K562 (cell line): Measurements from ENCODE around the gene ZDHHC11. TPM values are rescaled to one million over a fixed set of nuclear protein-coding genes. Genes with fewer than 3 reads are reported as not detected.
"Not testable (repeated sequence)": the region's sequence is repeated elsewhere in the genome, so short reads cannot be mapped to it uniquely, and the experiment has no call there.

ENCODE experiments used
- ATAC-seq: fragments of 200-7000 bp; cut with Tn5 transposase; 3 replicates; pipeline ENCODE4 v1.9.1; 2020; ENCODE audit warnings: moderate library complexity
- BruUV-seq: library from RNA; stranded (reverse); fragments of 400-500 nt; replicated peaks from 2 replicates; lab custom pipeline; 2021; lab: Mats Ljungman, UMichigan
- CTCF ChIA-PET: fragments of 300-600 bp; formaldehyde crosslinking; extraction: SDS; loops from one replicate; lab custom pipeline; 2021; ENCODE audit warnings: low intra/inter-chr PET ratio; lab: Yijun Ruan, JAX
- POLR2A ChIA-PET: fragments of 300-600, 350-650 bp; sonication (Branson Sonifier 250); formaldehyde crosslinking; extraction: SDS; loops from one replicate; lab custom pipeline; 2021; ENCODE audit warnings: antibody characterized with exemption, inconsistent platforms; lab: Yijun Ruan, JAX
- DNase-seq, 4 experiments: peaks; one replicate each; pipeline versions ENCODE4 v3.0.0 to v3.0.0-alpha.2; 2011 to 2018; ENCODE audit warnings: low spot score in 3 of 4, mixed read lengths in 3 of 4; ENCODE audit errors: extremely low read depth in 1 of 4
- FAIRE-seq: peaks from 2 replicates; lab custom pipeline; 2011; peaks lifted over from hg19 to GRCh38; lab: Jason Lieb, UNC
- H2AFZ ChIP-seq: 2 replicates; pipeline ENCODE4 v1.6.0; 2011; ENCODE audit warnings: low read depth, low read length, control low read depth, inconsistent platforms
- H3K27ac ChIP-seq: fragments of 200-600 bp; 3 replicates; pipeline ENCODE4 v1.8.0; 2011; ENCODE audit warnings: low read depth, mild to moderate bottlenecking, control low read depth, inconsistent platforms, low read length, moderate library complexity, mixed read lengths; ENCODE audit errors: extremely low read depth
- H3K27me3 ChIP-seq, 2 experiments: fragments of 300-600 bp in 1 of 2; 2 replicates in 1 of 2; 3 replicates in 1 of 2; pipeline versions ENCODE4 v1.6.0 to v1.8.0; 2011; ENCODE audit warnings: inconsistent platforms in 2 of 2, low read length in 2 of 2, mild to moderate bottlenecking in 1 of 2, mixed read lengths in 1 of 2, moderate library complexity in 1 of 2; ENCODE audit not compliant: control insufficient read depth in 2 of 2, insufficient read depth in 2 of 2
- H3K36me3 ChIP-seq: fragments of 300-600 bp; 3 replicates; pipeline ENCODE4 v1.8.0; 2011; ENCODE audit warnings: mild to moderate bottlenecking, low read length, inconsistent platforms; ENCODE audit not compliant: control insufficient read depth, insufficient read depth
- H3K4me1 ChIP-seq, 2 experiments: fragments of 200-600 bp in 1 of 2; replicated peaks in 1 of 2; 2 replicates in 1 of 2; 3 replicates in 1 of 2; pipeline versions ENCODE4 v1.5.1 to v1.8.0; 2011; ENCODE audit warnings: inconsistent platforms in 2 of 2, low read length in 2 of 2, mild to moderate bottlenecking in 1 of 2, mixed read lengths in 1 of 2, moderate library complexity in 1 of 2; ENCODE audit not compliant: control insufficient read depth in 2 of 2, insufficient read depth in 2 of 2
- H3K4me2 ChIP-seq: 2 replicates; pipeline ENCODE4 v1.6.1; 2011; ENCODE audit warnings: low read length, control low read depth, inconsistent platforms, mixed read lengths; ENCODE audit not compliant: insufficient read depth
- H3K4me3 ChIP-seq: fragments of 200-600 bp; sonication (generic), shearing (Covaris generic); 2 replicates; pipeline ENCODE4 v1.5.1; 2016; ENCODE audit warnings: control low read depth, inconsistent platforms
- H3K79me2 ChIP-seq: fragments of 200-600 bp; 3 replicates; pipeline ENCODE4 v1.8.0; 2011; ENCODE audit warnings: low read length, inconsistent platforms; ENCODE audit not compliant: control insufficient read depth, insufficient read depth
- H3K9ac ChIP-seq, 2 experiments: 2 replicates each; pipeline versions ENCODE4 v1.6.0 to v1.6.1; 2011; ENCODE audit warnings: low read depth in 2 of 2, low read length in 2 of 2, control low read depth in 1 of 2, inconsistent platforms in 1 of 2, mild to moderate bottlenecking in 1 of 2, mixed read lengths in 1 of 2; ENCODE audit not compliant: insufficient read depth in 1 of 2
- H3K9me1 ChIP-seq: one replicate; pipeline ENCODE4 v1.6.0; 2011; ENCODE audit warnings: inconsistent platforms, mild to moderate bottlenecking, low read length, moderate library complexity; ENCODE audit not compliant: control insufficient read depth, insufficient read depth
- H3K9me3 ChIP-seq: replicated peaks from 2 replicates; pipeline ENCODE4 v1.5.1; 2011; ENCODE audit warnings: low read depth, low read length, inconsistent platforms; ENCODE audit not compliant: control insufficient read depth, insufficient read depth
- H4K20me1 ChIP-seq: replicated peaks from 2 replicates; pipeline ENCODE4 v1.6.1; 2011; ENCODE audit warnings: low read length, inconsistent platforms, mixed read lengths; ENCODE audit not compliant: control insufficient read depth, insufficient read depth
- KDM1A ChIP-seq, 2 experiments: fragments of 450-650 bp; IDR thresholded peaks; 2 replicates each; pipeline ENCODE4 v1.6.1; 2016; ENCODE audit warnings: mild to moderate bottlenecking in 2 of 2
- RAD21 ChIP-seq, 2 experiments: fragments of 250-450 bp in 1 of 2; fragments of 450-650 bp in 1 of 2; sonication (Bioruptor Pico) in 1 of 2; formaldehyde crosslinking in 1 of 2; IDR thresholded peaks in 1 of 2; conservative IDR thresholded peaks in 1 of 2; 2 replicates each; pipeline versions ENCODE4 v1.4.0 to v1.8.0; 2020 to 2022; ENCODE audit warnings: mild to moderate bottlenecking in 2 of 2, moderate library complexity in 1 of 2
- TAL1 ChIP-seq: fragments of 450-650 bp; IDR thresholded peaks from 2 replicates; pipeline ENCODE4 v1.6.1; 2016; ENCODE audit warnings: mild to moderate bottlenecking
- TCF3 ChIP-seq: sonication (generic); formaldehyde crosslinking; IDR thresholded peaks from 2 replicates; pipeline ENCODE4 v1.4.0; 2020; ENCODE audit warnings: mild to moderate bottlenecking, missing genetic modification reagents
- TEAD4 ChIP-seq, 2 experiments: sonication (generic) in 1 of 2; formaldehyde crosslinking in 1 of 2; IDR thresholded peaks; 2 replicates each; pipeline versions ENCODE4 v1.6.1 to v1.8.0; 2012 to 2022; ENCODE audit warnings: borderline replicate concordance in 1 of 2, inconsistent platforms in 1 of 2, low read length in 1 of 2, mild to moderate bottlenecking in 1 of 2, missing genetic modification reagents in 1 of 2
- WGBS: fragments of 100-300 bp; shearing (Covaris generic); methylation state at CpG from one replicate; pipeline ENCODE4 v1.1.6; 2016; ENCODE audit warnings: low coverage, mixed read lengths; ENCODE audit not compliant: insufficient coverage; ENCODE audit errors: missing lambda C conversion rate; 5-methylcytosine and 5-hydroxymethylcytosine counted together
- in situ Hi-C: fragments of 300-500 bp; cut with MboI; formaldehyde crosslinking; loops from 4 replicates; pipeline ENCODE4 v1.15.0; 2018; ENCODE audit warnings: inconsistent platforms, mixed read lengths
- intact Hi-C: fragments of 100-400 bp; cut with micrococcal nuclease; formaldehyde crosslinking; loops from 2 replicates; pipeline ENCODE4 v1.14.2; 2022
- polyA plus RNA-seq, 8 experiments: library from polyadenylated mRNA; depleted of rRNA in 4 of 8; stranded (reverse) in 5 of 8; unstranded in 3 of 8; fragments of >200 nt; fragmentation: Nextera tagmentation in 2 of 8; fragmentation: Illumina TruSeq in 1 of 8; extraction: Ambion mirVana in 2 of 8; extraction: Trizol in 1 of 8; gene quantifications; 2 replicates each; pipeline versions ENCODE4 v1.2.1 to v1.2.3, GENCODE V29; 2011 to 2014; ENCODE audit warnings: inconsistent platforms in 1 of 8, missing spikeins in 1 of 8
- total RNA-seq, 7 experiments: library from RNA; depleted of rRNA in 6 of 7; stranded (reverse); fragments of >200 nt in 6 of 7; fragmentation: Illumina TruSeq in 2 of 7; extraction: Trizol in 2 of 7; gene quantifications; 2 replicates each; pipeline versions ENCODE4 v1.2.1 to v1.2.3, GENCODE V29; 2011 to 2021; ENCODE audit warnings: low replicate concordance in 1 of 7

ZDHHC11 gene
- total and polyA plus RNA-seq, 9 of the 15 experiments (the other 6 are each of a cell fraction or from before 2014, with no cell fraction given) = 0.07 to 2.3 (median 0.52) TPM

DNA sequence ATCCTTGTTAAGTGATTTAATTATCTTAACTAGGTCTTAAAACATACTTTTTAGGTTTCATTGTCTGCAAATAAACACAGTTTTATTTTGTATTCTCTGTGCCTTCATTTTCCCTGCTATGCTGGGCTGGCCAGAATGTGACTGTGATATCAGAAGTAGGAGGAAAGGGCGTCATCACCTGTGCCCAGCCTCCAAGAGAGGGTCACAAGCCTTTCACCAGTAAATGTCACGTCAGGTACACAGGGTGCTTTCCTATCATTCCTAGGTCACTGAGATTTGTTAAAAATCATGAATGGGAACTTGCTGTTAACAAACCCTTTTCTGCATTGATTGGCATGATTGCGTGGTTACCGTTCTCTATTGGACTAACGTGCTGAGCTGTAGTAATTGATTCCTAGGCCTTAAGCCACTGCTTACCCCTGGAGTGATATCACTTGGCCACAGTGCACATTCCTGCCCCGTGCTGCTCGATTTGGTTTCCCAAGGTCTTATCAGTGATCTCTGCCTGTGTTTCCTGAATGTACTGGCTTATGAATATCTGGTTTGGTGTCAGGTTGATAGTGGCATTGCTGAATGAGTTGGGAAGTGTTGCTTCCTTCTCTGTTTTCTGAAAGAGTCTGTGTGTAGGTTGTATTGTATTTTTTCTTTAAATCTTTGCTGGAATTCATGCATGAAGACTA is 14.7 kb downstream of the ZDHHC11 start (continued):
- TF ChIP-seq TEAD4 (IDR thresholded peaks at IDR 0.05; ENCODE audit: low read length) = peak; percentile 69
- TF ChIP-seq TEAD4 (CRISPR knock-in tag; IDR thresholded peaks at IDR 0.05; ENCODE audit: borderline replicate concordance) = not testable (repeated sequence)
- 0 out of 4 replicates have a peak, but pooled peaks of 1 of the 2 experiments have one; percentile 10 for TF ChIP-seq RAD21 (CRISPR knock-in tag; conservative IDR thresholded peaks at IDR 0.05 in 1 of 2, IDR thresholded peaks at IDR 0.05 in 1 of 2)
- TF ChIP-seq KDM1A (IDR thresholded peaks at IDR 0.05) = peak in 1 of 2 experiments; percentile 75; a peak in 1 of 4 replicates
- TF ChIP-seq TCF3 (CRISPR knock-in tag) = peak; percentile 69
- peak; percentile 64 for TF ChIP-seq TAL1
- TF ChIP-seq, all 486 proteins: peak for 20; not testable (repeated sequence) for 466

DNA sequence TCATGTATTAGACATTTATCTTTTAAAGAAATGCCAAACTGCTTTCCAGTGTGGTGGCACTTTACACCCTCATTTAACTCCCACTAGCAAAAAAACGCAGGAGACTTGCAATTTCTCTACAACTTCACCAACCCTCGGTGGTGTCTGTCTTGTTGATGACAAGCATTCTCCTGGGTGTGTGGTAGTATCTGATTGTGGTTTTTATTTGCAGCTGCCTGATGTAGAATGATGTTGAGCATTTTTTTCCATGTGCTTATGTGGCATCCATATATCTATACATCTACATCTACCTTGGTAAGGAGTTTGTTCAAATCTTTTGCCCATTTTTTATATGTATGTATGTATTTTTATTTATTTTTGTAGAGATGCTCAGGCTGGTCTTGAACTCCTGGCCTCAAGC is 16.8 kb downstream of the ZDHHC11 start:
- H3K9me1 ChIP-seq, H3K9ac ChIP-seq, FAIRE-seq, H4K20me1 ChIP-seq, H3K9me3 ChIP-seq, H3K79me2 ChIP-seq, H3K27me3 ChIP-seq, intact Hi-C loops, H3K4me3 ChIP-seq, in situ Hi-C loops, H2AFZ ChIP-seq, H3K4me2 ChIP-seq, H3K27ac ChIP-seq, H3K36me3 ChIP-seq, DNase-seq, H3K4me1 ChIP-seq, ATAC-seq, BruUV-seq, CTCF ChIA-PET: not testable (repeated sequence)
- 2% methylated on average over 2 of the region's 2 CpGs for WGBS
- POLR2A ChIA-PET = interaction anchor here (0.7 kb wide), 1 partner anchor 28 kb away, joined by 3 read pairs; no protein-coding TSS in a partner anchor

DNA sequence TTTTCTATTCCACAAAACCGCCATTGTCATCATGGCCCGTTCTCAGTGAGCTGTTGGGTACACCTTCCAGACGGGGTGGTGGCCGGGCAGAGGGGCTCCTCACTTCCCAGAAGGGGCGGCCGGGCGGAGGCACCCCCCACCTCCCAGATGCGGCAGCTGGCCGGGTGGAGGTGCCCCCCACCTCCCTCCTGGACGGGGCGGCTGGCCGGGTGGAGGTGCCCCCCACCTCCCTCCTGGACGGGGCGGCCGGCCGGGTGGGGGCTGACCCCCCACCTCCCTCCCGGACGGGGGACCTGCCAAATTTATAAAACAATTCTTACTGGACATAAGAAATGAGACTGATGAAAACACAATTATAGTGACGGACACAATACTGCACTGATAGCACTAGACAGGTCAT is 22.6 kb downstream of the ZDHHC11 start:
- H3K9me3 ChIP-seq, H3K79me2 ChIP-seq, H3K4me3 ChIP-seq, H3K4me1 ChIP-seq, H2AFZ ChIP-seq, H3K9ac ChIP-seq, BruUV-seq, CTCF ChIA-PET, FAIRE-seq, DNase-seq, H3K27ac ChIP-seq, ATAC-seq, H4K20me1 ChIP-seq, POLR2A ChIA-PET, H3K9me1 ChIP-seq, H3K4me2 ChIP-seq, intact Hi-C loops, in situ Hi-C loops, H3K36me3 ChIP-seq: not testable (repeated sequence)
- peaks cover 0 to 17% of the 10 kb centered on the region in 2 experiments; a peak in 1 of 5 replicates for H3K27me3 ChIP-seq
- 4% methylated on average over 8 of the region's 19 CpGs for WGBS

GRCh38 chr5:825544-825943 is 25.2 kb downstream of the ZDHHC11 start:
- peak; percentile 72 for FAIRE-seq
- CTCF ChIA-PET = not testable (repeated sequence)

More at GRCh38 chr5:825544-825943, 25.2 kb downstream of the ZDHHC11 start:
- in situ Hi-C loops, H2AFZ ChIP-seq, H3K4me3 ChIP-seq, H3K79me2 ChIP-seq, H3K4me2 ChIP-seq, intact Hi-C loops, H3K9me1 ChIP-seq, H3K36me3 ChIP-seq, H3K27ac ChIP-seq, H3K9me3 ChIP-seq, BruUV-seq, H3K9ac ChIP-seq, POLR2A ChIA-PET, H4K20me1 ChIP-seq, H3K4me1 ChIP-seq: not testable (repeated sequence)
- DNase-seq = peak in 1 of 4 experiments; percentile 22
- peaks cover 2 to 23% of the 10 kb centered on the region in 2 experiments; a peak in 1 of 5 replicates for H3K27me3 ChIP-seq
- WGBS = 0% methylated on average over 1 of the region's 1 CpG
- peak; percentile 70 for ATAC-seq
